Left lobe of liver (tissue), 2 donors: ENCODE measurements around the gene MIER2. TPM values are rescaled to one million over a fixed set of nuclear protein-coding genes. Genes with fewer than 3 reads are reported as not detected.
"Not testable (repeated sequence)": the region's sequence is repeated elsewhere in the genome, so short reads cannot be mapped to it uniquely, and the experiment has no call there.

Experiments
- ATAC-seq: fragments of 200-7000 bp; cut with Tn5 transposase; one replicate; pipeline ENCODE4 v1.9.1; 2020; ENCODE audit warnings: mild to moderate bottlenecking, moderate library complexity
- DNase-seq: peaks from one replicate; pipeline ENCODE4 v3.0.0-alpha.2; 2020; ENCODE audit warnings: low spot score
- total RNA-seq: library from RNA; stranded (reverse); gene quantifications from one replicate; pipeline ENCODE4 v1.2.1, GENCODE V29; 2021
- donor health status: DM: no; HTN: no; CAD: no; lungs with moderate emphysema.
- donor health status: DM: no; HTN: yes; CAD: no.

Gene MIER2
- total RNA-seq, 1 donor from 2014 or later: 4.6 TPM

DNA sequence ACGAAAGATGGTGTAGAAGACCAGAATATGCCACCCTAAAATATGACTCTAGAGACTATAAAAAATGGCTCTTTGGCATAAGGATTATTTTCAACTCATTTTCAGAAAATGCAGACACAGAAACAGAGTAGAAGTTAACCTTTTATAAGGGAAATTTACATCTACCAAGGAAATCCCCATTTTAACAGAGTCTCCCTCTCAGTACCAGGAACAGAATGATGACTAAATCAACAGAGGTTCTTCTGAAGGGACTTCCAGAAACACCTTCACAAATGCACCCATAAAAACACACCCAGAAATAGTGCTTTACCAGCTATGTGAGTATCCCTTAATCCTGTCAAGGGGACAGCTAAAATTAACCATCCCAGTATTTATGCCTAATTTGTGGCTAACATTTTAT, 82.5 kb downstream of the MIER2 start:
- ATAC-seq (no peak), DNase-seq (no peak)

DNA sequence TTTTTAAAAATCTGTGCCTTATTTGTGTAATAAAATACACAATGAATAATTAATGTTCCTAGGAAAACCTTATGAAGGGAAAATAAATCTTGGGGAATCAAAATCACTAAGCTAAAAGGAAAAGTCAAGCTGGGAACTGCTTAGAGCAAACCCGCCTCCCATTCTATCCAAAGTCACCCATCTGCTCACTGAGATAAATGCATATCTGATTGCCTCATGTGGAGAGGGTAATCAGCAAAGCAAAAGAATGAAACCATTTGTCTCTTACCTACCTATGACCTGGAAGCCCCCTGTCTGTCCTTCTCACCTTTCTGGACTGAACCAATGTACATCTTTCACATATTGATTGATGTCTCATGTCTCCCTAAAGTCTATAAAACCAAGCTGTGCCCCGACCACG, 87.8 kb downstream of the MIER2 start:
- ATAC-seq, DNase-seq: not testable (repeated sequence)

Other genes with a start within 250 kb of the MIER2 start
- gene OR4F17, start 237.7 kb downstream of the MIER2 start, total RNA-seq: not detected
- gene PLPP2, start 53.4 kb downstream of the MIER2 start, total RNA-seq: 1.8 TPM
- gene C2CD4C, start 64.4 kb upstream of the MIER2 start, total RNA-seq: 0.33 TPM
- 57.8 TPM for gene SHC2, start 116.2 kb upstream of the MIER2 start, total RNA-seq
- 0.53 TPM for gene MADCAM1, start 151.7 kb upstream of the MIER2 start, total RNA-seq
- gene TPGS1, start 162.7 kb upstream of the MIER2 start, total RNA-seq: 10.4 TPM
- 53.5 TPM for gene CDC34, start 187.0 kb upstream of the MIER2 start, total RNA-seq
- 0.33 TPM for gene GZMM, start 199.3 kb upstream of the MIER2 start, total RNA-seq
- gene BSG, start 227.8 kb upstream of the MIER2 start, total RNA-seq: 98.2 TPM
- 0.30 TPM for gene HCN2, start 245.1 kb upstream of the MIER2 start, total RNA-seq